Mucosa of descending colon (tissue), 3 donors: ENCODE data around the gene KCNF1. TPM values are rescaled to one million over a fixed set of nuclear protein-coding genes. Genes with fewer than 3 reads are reported as not detected.

Experiments used
- ATAC-seq: fragments of 200-7000 bp; cut with Tn5 transposase; one replicate; pipeline ENCODE4 v1.9.1; 2020; ENCODE audit warnings: mild to moderate bottlenecking, moderate library complexity
- DNase-seq, 3 donors: peaks; one replicate each; pipeline ENCODE4 v3.0.0-alpha.2; 2020
- H3K36me3 ChIP-seq: fragments of 200-600 bp; one replicate; pipeline ENCODE4 v1.8.0; 2021; ENCODE audit warnings: low read depth, mild to moderate bottlenecking
- H3K4me1 ChIP-seq: fragments of 200-600 bp; one replicate; pipeline ENCODE4 v1.8.0; 2021; ENCODE audit warnings: low read depth, mild to moderate bottlenecking
- H3K4me3 ChIP-seq: fragments of 200-600 bp; one replicate; pipeline ENCODE4 v1.8.0; 2021; ENCODE audit warnings: mild to moderate bottlenecking
- H3K9me3 ChIP-seq: fragments of 200-600 bp; one replicate; pipeline ENCODE4 v1.8.0; 2021; ENCODE audit warnings: mild to moderate bottlenecking
- CTCF ChIP-seq: fragments of 200-600 bp; IDR thresholded peaks from one replicate; pipeline ENCODE4 v1.8.0; 2022; ENCODE audit warnings: antibody characterized with exemption, mild to moderate bottlenecking
- intact Hi-C, 2 donors: fragments of 100-400 bp; cut with DNase I in 1 of 2; cut with micrococcal nuclease in 1 of 2; formaldehyde crosslinking; loops; one replicate each; pipeline versions ENCODE4 v1.11.0 to v1.11.1; 2022; cut with DNase I, micrococcal nuclease
- total RNA-seq, 3 donors: library from RNA; stranded (reverse); fragmentation: NEBNext Ultra II Directional in 2 of 3; extraction: Animal tissue kit (Norgen Biotek cat#: 25700) in 2 of 3; gene quantifications; one replicate each; pipeline versions ENCODE4 v1.2.1 to v1.2.4, GENCODE V29; 2021 to 2023
- donor health status: DM: no; HTN: no; CAD: no; lungs with moderate emphysema.
- donor health status: DM: no; HTN: no; CAD: no.
- donor health status: DM: no; HTN: yes; CAD: no.

The KCNF1 gene
- total RNA-seq, 3 donors from 2014 or later, result 0.32 to 0.99 (median 0.78) TPM

- TF ChIP-seq CTCF, result no peak
- DNase-seq (no peak), ATAC-seq (no peak)
- no peaks in the 10 kb centered on the region for H3K9me3 ChIP-seq
- no peaks in the 10 kb centered on the region for H3K4me1 ChIP-seq
- no peak overlapping the region for H3K4me3 ChIP-seq
- intact Hi-C loops, result no loop called here
- H3K36me3 ChIP-seq, result no peaks in the 10 kb centered on the region
Measured at GRCh38 chr2:10909996-10910341, 1.8 kb upstream of the KCNF1 start.

- no peaks in the 10 kb centered on the region for H3K9me3 ChIP-seq
- TF ChIP-seq CTCF, result no peak
- intact Hi-C loops, result no loop called here
- H3K4me1 ChIP-seq, result no peaks in the 10 kb centered on the region
- no peak overlapping the region for H3K4me3 ChIP-seq
- no peak for ATAC-seq
- no peak for DNase-seq
- H3K36me3 ChIP-seq, result no peaks in the 10 kb centered on the region
Measured at GRCh38 chr2:10910625-10911024, 1.1 kb upstream of the KCNF1 start.

GRCh38 chr2:10912076-10912731, 470 bp downstream of the KCNF1 start:
- Histone ChIP-seq H3K36me3 (no peaks in the 10 kb centered on the region), H3K4me3 (no peak overlapping the region), H3K9me3 (no peaks in the 10 kb centered on the region), H3K4me1 (no peaks in the 10 kb centered on the region)
- intact Hi-C loops, result no loop called here
- DNase-seq (no peak), ATAC-seq (no peak)
- no peak for TF ChIP-seq CTCF

- no peak for TF ChIP-seq CTCF
- ATAC-seq, result no peak
- Histone ChIP-seq H3K9me3 (no peaks in the 10 kb centered on the region), H3K36me3 (no peaks in the 10 kb centered on the region), H3K4me1 (no peaks in the 10 kb centered on the region), H3K4me3 (no peak overlapping the region)
- intact Hi-C loops, result no loop called here
- DNase-seq, result no peak
Measured at GRCh38 chr2:10912796-10913455, 1.2 kb downstream of the KCNF1 start.

GRCh38 chr2:10913501-10914271, 2.0 kb downstream of the KCNF1 start:
- ATAC-seq (peak; percentile 10), DNase-seq (no peak)
- no peaks in the 10 kb centered on the region for H3K36me3 ChIP-seq
- no peak overlapping the region for H3K4me3 ChIP-seq
- TF ChIP-seq CTCF, result no peak
- intact Hi-C loops, result no loop called here
- no peaks in the 10 kb centered on the region for H3K4me1 ChIP-seq
- no peaks in the 10 kb centered on the region for H3K9me3 ChIP-seq
